GM18498 (cell line): Measurements from ENCODE around the gene ARL6.
A peak's percentile ranks its signal among the peaks of the same experiment; 100 is the strongest.

Source experiments
- ATAC-seq: cut with Tn5 transposase; IDR thresholded peaks from one replicate; pipeline ENCODE4 v1.9.1; 2021; ENCODE audit warnings: mild to moderate bottlenecking, moderate library complexity; ENCODE audit not compliant: unreplicated experiment

The ARL6 gene, protein sequence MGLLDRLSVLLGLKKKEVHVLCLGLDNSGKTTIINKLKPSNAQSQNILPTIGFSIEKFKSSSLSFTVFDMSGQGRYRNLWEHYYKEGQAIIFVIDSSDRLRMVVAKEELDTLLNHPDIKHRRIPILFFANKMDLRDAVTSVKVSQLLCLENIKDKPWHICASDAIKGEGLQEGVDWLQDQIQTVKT

DNA sequence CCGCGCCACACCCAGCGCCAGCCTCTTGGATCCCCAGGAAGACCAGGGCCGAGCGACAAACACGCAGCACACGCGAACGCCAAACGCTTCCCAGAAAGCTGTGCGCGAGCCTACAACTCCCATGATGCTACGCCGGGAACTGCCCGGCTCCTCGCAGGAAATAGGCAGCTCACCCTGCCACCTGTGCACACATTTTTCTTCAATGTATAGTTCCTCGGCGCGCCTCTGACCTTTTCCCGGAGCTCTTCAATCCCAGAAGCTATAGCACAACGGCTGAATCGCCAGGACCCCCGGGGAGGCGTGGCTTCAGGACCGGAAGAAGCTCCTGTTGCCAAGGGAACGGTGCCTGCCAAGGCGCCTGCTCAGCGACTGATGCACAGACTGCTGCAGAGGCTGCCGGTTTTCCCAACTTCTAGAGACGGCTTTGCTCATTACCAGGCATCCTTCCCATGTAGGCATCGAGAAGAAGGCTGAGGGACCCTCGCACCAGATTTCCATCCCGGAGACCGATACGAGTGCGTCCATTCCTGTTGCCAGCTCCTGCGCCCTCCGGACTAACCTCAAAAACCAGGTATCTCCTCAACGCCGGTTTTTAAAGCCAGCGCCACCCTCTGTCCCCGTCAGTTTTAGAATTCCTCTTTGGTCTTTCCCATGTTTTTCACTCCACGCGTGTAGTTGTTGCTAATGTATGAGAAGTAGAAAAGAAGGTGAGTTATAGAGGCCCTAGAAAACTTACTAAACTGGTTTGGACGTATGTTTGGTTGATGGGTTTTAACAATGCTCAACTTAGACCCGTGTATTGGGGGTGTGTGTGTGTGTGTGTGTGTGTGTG, at the start of gene ARL6:
Gene ARL6, plus strand, starts transcription at position 352 of the 832 bp plus-strand sequence. CDS start 3,350 bp downstream, outside the sequence.
- ATAC-seq = peak; percentile 97

DNA sequence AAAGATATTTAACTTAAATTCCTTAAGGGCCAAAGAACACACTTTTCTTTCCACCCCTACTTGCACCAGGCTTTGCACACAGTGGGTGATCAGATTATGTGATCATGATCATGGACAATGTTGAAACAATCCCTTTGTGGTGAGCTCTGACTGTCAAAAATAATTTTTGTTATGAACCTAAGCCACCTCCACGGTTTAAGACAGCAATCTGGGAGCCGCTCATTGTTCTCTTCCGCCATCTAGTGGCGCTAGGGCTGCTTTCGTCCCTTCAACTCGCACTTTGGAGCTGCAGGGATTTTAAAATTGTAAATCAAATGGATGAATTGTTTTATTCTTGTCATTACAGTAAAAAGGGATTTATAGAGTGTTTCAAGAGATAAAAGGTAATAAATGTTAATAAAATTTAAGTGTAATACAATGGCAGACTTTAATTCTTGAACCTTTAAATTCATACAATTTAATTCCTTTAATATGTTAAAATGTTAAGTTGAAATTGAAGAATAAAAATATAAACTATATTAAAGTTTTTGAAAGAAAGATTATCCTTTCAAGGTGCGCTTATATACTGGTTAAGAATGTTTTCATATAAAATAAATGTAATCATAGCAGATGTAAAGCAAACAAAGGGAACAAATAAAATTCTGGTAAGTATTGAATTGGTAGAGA, 45.3 kb upstream of the ARL6 start:
- ATAC-seq = peak; percentile 93

DNA sequence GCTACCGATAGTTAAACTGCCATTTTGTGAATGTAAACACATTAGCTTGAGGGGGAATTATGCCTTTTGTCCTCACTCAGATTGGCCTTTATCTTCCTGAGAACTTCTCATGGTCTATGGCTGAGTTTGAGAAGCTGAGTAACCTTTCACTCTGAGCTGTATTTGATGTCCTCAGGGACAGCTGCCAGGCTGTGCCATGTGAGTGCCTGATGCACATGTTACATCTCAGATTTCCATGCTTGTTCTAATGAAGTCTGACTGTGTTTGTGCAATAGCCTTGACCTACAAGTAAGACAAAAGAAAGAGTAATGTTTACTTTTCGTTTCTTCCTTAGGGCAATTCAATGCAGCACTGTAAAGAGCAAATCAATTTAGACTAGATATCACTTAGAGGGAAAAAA, 44.1 kb upstream of the ARL6 start:
- ATAC-seq = no peak

DNA sequence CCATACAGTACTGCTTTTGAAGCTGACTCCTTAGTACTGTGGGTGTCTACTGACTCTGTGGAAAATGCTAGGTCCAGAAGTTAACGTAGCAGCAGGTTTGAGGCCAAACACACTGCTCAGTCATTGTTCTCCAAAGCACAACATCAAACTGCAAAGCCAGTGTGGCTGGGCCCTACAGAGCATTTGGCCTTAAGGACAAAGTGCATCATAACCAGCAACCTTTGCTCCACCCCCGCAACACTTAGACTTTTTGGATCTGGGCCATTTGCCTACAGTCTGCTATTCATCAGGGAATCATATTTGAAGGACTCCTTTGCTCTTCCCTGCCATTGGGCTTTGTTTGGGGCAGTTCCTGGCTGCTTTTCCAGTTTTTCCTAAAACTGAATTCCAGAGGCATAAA, 43.1 kb upstream of the ARL6 start:
- ATAC-seq = no peak

DNA sequence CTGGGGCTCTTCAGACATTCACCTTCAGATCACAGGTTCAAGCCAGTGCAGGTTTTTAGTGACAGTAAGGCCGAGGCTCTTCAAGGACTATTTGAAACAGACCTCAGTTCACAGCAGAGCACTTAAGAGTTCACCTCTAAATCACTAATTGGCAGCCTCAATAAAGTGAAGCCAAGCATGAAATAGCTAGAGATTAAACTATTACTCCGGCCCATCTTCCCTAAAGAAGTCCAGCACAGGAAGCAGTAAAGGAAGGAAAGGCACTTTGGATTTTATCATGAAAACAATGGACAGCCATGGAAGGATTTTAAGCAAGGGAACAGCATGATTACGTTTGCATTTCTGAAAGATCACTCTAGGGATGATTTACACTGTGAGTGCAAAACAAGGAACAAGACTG, 27.6 kb upstream of the ARL6 start:
- ATAC-seq = no peak

DNA sequence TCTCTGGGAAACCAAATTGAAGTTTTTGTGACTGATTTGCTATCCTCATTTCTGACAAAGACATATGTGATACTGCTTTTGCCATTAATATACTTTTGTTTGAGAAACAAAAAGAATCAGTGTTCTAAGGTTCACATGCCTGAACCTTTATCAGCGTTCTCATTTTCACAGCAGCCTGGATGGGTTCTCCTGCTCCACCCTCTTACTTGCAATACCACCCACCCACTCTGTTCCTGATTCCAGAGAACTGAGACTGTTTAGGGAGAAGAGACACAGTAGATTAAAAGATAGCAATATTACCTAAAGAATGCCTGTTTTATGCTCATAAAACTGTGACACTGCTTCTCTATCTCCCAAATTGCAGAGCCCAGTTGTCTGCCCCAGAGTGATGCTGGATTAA, 25.8 kb upstream of the ARL6 start:
- no peak for ATAC-seq

DNA sequence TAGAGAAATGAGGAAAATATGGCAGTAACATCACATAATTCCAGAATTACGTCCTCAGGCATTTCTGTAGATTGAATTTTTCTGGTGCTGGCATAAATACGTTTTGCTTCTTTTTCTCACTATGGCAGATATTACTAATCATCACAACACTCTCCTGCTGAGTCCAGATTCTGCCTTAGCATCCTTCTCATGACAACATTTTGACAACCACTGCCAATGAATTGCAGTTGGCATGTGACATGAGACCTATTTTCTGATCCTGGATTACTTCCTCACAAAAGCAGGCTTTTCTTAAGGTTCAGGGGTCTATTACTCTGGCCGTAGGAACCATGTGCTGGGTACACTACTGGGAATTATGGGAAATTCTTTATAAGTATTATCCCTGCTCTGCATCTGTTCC, 22.5 kb upstream of the ARL6 start:
- no peak for ATAC-seq

DNA sequence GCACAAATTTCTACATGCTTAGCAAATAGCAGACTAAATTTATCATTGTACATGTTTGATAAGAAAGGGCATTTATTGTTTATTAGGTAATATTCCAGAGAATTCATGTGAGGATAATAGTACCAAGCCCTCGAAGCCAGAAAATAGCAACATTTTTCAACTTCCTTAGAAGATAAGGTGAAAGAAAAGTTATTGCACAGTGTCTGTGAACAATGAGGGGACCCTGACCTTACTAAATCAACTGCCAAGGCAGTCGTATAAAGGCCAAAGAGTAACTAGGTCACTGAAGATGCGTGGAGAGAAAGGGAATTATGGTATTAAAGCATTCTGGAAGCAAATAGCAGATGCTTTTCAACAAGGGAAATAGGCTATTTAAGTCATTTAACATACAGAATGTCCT, 20.3 kb upstream of the ARL6 start:
- no peak for ATAC-seq

DNA sequence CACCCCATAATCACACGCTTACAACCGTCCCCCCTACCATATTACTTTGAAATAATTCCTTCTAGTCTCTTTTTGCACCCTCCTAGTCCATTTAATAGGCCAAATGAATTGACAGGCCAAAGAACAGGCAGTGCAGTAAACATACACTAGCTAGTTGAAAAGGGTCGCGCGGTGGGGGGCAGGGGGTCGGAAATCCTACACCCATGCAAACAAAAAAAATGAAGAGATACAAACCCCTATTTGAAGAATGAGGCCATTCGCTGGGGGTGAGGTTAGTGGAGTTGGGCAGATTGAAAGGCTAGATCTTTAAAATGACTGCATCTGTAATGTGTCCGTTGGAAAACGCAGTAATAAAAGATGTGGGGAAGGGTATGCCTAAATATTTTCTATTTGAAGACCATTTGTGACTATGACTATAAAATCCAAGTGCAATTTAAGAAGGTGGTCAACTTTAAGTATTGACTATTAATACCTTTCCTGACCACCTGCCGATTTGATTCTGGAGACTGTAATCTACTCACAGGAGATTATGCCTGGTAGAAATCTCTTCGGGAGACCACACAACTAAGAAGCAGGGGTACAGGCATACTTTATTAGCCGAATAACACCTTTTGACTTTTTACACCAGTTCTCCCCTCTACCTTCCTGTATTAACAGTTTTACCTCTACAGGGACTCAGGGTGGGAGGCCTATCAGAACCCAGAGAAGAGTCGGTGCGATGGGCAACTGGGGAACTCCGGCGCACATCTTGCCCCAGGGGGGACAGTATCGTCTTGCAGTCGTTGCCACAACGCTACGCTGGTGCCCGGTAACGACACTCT, 762 bp upstream of the ARL6 start:
- no peak for ATAC-seq

DNA sequence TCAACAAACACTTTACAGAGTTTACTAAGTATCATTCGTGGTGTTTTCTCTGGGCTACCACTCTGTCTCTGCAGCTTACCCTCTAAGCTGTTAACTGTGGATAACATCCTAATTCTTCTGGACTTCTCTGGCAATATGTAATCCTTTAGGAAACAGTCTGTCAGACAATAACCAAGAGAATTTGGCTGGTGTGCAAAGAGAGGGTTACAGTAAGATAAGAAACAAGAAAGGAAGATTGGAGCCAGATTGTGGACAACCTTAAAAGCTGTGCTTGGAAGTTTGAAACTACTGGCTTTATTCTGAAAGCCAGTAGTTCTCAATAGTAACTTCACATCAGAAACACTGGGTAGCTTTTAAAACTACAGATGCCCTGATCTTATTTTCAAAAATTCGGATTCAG, 778 bp downstream of the ARL6 start:
- ATAC-seq = no peak

DNA sequence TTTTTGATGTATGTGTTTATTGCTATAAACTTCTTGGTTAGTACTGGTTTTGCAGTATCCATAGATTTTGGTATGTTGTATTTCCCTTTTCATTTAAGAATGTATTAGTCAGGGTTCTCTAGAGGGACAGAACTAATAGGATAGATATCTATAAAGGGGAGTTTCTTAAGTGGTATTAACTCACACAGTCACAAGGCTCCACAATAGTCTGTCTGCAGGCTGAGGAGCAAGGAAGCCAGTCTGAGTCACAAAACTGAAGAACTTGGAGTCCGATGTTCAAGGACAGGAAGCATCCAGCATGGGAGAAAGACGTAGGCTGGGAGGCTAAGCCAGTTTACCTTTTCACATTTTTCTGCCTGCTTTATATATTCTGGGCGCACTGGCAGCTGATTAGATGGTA, 8.4 kb downstream of the ARL6 start:
- ATAC-seq = no peak

DNA sequence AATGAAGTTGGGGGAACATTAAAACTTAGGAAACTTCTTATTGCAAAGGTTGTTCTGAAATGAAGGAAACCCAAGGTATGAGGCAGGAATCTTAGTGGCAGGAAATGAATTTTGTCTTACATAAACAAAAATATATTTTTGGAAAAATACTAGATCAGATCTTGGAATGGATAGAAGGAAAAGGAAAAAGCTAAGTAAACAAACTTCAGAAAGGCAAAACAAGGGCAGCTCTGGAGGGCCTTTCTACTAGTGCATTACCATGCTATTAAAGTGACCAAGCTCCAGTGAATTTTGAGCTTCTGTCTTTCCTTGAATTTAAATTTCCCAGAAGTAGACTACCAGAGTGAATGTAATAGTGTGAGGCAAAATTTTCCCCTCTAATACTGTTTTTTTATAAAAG, 13.6 kb downstream of the ARL6 start:
- ATAC-seq = no peak

DNA sequence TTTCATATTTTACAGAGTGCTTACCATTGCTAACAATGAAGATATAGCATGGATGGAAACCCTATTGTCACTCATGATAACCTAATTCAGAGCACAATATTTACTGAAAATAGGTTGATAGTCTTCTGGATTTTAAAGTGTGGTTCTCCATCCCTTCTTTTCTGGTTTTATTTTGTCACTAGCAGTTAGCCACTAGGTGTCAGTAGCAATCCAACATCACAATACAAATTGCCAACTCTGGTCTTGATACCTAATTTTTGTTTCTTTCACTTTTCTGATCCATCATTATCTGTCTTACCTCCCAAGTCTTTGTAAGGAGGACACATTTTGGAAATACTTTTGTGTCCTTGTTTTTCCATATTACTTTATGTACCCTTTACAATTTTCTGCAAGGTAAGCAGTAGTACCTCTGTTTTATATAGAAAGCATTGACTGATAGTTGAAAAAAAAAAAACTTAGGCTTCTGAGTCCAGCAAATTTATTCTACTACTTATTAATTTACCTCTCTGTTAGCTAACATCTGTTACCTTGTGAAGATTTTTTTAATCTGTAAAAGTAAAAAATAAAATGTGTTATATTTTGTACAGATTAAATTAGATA, 29.0 kb downstream of the ARL6 start:
- ATAC-seq = peak; percentile 73

DNA sequence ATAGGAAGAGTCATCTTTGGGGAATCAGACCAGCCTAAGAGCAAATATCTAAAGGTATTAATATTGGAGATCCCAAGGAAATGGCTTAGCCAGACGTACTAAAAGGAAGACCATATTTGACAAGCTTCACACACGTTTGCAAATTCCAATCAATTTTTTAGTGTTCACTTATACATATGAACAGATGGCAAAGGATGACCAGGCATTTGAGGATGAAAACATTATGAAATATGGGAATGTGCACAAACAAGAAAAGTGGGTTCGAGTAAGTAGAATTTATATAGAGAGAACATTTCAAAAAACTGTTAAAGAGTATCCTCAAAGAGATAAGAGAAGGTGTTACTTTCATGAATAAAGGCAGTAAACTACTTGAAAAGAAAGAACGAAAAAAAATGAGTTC, 31.4 kb downstream of the ARL6 start:
- ATAC-seq = no peak

DNA sequence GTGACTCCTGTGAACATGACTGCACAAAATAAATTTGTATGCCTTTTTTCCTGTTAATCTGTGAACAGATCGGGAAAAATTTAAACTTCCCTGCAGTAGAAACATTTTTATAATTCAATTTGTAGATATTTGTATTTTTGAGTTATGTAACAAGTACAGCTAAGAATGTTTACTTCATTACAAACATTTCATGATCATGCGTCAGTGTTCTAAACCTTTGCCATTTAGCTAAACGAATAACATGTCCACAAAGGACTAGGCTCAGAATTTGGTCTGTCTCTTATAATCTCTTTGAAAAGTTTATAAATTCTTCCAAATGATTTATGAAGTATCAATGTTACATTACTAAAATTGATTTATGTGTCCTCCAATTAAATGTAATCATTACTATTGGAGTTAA, 39.9 kb downstream of the ARL6 start:
- no peak for ATAC-seq

DNA sequence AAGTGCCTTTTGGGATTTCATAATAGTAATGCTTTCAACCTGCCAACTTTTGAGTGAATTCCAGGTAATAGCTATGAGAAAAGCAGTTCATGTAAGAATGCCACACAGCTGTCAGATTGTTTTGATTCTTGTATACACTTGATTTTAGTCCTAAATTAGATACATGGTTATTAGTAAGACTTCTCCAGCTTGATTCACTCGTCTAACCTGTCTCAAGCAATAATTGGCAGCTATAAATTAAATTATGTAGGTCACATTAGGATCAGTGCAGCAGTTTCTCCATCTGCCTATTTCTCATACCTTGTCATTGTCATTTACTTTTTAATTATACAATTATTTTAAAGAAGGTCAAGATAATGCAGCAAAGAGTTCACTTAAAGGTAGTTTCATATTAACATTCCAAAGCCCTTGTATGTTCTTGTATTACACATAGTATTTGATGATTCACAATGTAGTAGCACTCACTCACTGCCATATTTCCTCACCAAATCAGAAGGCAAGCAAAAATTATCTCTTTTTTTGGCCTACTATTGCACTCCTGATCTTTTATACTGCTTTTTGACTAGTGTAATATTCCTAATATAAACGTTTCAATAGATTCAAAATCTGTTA, 46.3 kb downstream of the ARL6 start:
- no peak for ATAC-seq

DNA sequence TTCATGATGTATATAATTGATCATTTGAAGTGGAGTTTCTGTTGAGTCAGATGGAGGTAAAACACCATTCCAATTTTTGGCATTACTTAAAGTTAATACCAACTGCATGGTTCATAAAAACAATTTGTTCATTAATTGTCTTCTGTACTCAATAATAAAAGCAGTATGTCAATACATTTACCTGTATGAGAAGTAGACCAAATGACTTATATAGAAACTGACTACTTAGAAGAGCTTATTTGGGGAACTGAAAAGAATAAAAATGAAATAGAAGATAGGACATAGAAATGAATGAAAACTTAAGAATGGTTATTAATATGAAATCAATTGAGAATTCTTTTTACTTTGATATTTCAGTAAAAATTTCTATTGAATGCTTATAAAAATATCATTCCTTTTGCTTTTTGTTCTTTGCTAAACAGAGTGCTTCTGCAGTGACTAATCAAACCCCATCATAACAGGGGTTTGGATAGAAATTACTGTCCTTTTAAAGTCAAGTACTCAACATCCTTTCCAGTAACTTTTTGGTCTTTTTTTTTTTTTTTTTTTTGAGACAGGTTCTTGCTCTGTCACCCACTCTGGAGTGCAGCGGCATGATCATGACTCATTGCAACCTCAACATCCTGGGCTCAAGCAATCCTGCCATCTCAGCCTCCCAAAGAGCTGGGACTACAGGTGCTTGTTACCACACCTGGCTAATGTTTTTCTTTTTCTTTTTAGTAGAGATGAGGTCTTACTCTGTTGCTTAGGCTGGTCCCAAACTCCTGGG, 50.8 kb downstream of the ARL6 start:
- ATAC-seq = peak; percentile 55

DNA sequence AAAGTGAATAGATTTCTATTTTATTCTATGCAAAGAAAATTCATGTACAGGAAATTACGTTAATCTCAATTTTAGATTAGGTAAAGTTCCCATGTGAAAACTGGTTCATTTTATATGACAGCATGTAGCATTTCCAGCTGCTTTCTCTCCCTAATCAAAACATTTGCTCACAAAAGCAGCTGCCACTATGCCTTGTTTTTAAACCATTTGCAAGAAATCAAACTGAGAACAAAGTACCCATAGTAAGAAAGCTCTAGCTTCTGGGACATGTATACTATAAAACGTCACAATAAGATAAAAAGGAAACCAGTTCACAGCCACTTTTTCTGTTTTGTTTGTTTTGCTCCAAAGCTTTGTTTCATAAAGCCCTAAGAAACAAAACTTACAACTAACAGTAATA, 52.3 kb downstream of the ARL6 start:
- ATAC-seq = no peak

DNA sequence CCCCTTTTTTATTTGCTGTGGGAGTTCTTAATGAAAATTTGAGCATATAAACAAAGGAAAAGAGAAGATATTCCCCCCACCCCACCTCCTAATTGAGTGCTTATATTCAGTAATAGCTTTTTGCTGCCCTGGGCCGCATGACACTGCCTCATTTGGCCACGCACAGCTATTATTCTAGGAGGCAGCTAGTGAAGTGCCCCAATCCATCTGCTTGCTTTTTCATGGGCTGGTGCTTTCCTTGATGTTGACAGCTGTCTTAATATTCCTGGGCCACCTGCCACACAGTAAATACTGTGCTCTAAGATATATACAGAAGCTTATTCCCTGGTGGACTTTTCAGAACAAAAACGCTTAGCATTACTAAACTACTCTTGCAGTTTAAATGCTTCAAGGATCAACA, 53.4 kb downstream of the ARL6 start:
- ATAC-seq = no peak

DNA sequence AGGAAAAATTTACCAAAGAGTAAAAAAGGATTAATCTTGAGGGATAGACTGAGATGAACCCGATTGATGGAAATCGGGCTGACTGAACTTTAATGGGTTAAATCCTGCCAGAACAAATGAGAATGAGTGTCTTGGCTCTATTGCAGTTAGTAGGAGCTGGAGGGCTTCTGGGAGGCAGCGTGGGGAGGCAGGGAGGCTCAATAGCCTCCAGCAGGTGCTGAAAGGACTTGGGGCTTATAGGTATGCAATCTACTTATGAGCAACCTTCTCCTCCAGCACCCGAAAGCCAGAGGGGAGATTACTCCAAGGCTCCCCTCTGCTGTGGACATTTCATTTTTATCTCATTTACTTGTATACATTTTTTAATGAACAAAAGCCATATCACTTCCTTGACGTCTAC, 56.2 kb downstream of the ARL6 start:
- ATAC-seq = no peak
